Stomach (tissue), 19 donors: ENCODE results near the gene SSTR3. TPM values are rescaled to one million over a fixed set of nuclear protein-coding genes. Genes with fewer than 3 reads are reported as not detected.

Source experiments
- DNase-seq, 2 donors: peaks; one replicate each; pipeline versions ENCODE4 v3.0.0 to v3.0.0-alpha.2; 2013 to 2019
- H3K27ac ChIP-seq, 5 donors: fragments of 200-600 bp in 4 of 5; sonication (generic) in 4 of 5; one replicate each; pipeline ENCODE4 v1.5.1; 2013 to 2019; ENCODE audit warnings: mild to moderate bottlenecking in 1 of 5, moderate library complexity in 1 of 5
- H3K27me3 ChIP-seq, 3 donors: fragments of 200-600 bp; sonication (generic); one replicate each; pipeline ENCODE4 v1.5.1; 2017 to 2019; ENCODE audit warnings: mixed run types in 1 of 3
- H3K36me3 ChIP-seq, 4 donors: fragments of 200-600 bp; sonication (generic); 1 replicate in 3 of 4; 2 replicates in 1 of 4; pipeline ENCODE4 v1.5.1; 2016 to 2019
- H3K4me1 ChIP-seq, 4 donors: fragments of 200-600 bp; sonication (generic); one replicate each; pipeline ENCODE4 v1.5.1; 2016 to 2019
- H3K4me3 ChIP-seq, 4 donors: fragments of 200-600 bp; sonication (generic) in 3 of 4; one replicate each; pipeline ENCODE4 v1.5.1; 2016 to 2019; ENCODE audit warnings: mild to moderate bottlenecking in 1 of 4
- H3K9me3 ChIP-seq, 4 donors: fragments of 200-600 bp; sonication (generic); one replicate each; pipeline ENCODE4 v1.5.1; 2016 to 2019
- CTCF ChIP-seq, 7 experiments: fragments of 450-650 bp in 4 of 7; fragments of 200-600 bp in 3 of 7; sonication (generic) in 3 of 7; IDR thresholded peaks; one replicate each; pipeline ENCODE4 v1.5.1; 2016 to 2019; ENCODE audit warnings: antibody characterized with exemption in 7 of 7, control low read depth in 2 of 7, mild to moderate bottlenecking in 1 of 7
- EP300 ChIP-seq: sonication (generic); formaldehyde crosslinking; IDR thresholded peaks from one replicate; pipeline ENCODE4 v1.6.1; 2017; ENCODE audit warnings: antibody characterized with exemption
- POLR2A ChIP-seq, 4 donors: fragments of 450-650 bp; IDR thresholded peaks; one replicate each; pipeline ENCODE4 v1.6.1; 2016; ENCODE audit warnings: antibody characterized with exemption in 4 of 4, control low read depth in 2 of 4, mild to moderate bottlenecking in 1 of 4, moderate library complexity in 1 of 4
- POLR2AphosphoS5 ChIP-seq, 3 donors: sonication (generic); formaldehyde crosslinking; IDR thresholded peaks; one replicate each; pipeline ENCODE4 v1.6.1; 2016; ENCODE audit warnings: antibody characterized with exemption in 3 of 3
- WGBS, 5 donors: extraction: QIAGEN DNeasy Blood & Tissue Kit in 3 of 5; methylation state at CpG; one replicate each; pipeline versions ENCODE4 v1.1.5 to v1.1.7; 2013 to 2018; 5-methylcytosine and 5-hydroxymethylcytosine counted together
- intact Hi-C: fragments of 100-400 bp; cut with DNase I; formaldehyde crosslinking; loops from one replicate; pipeline ENCODE4 v1.15.1; 2023; ENCODE audit warnings: low total_unique reads
- long read RNA-seq, 10 donors: transcript quantifications; one replicate each; lab custom pipeline, GENCODE V29; 2026
- polyA plus RNA-seq, 3 donors: library from polyadenylated mRNA; stranded (reverse); fragments of 200-250 nt; gene quantifications; one replicate each; pipeline ENCODE4 v1.2.3, GENCODE V29; 2013
- total RNA-seq, 5 donors: library from RNA; depleted of rRNA; stranded (reverse); fragments of >200 nt; gene quantifications; one replicate each; pipeline versions ENCODE4 v1.1.0 to v1.2.3, GENCODE V29; 2014 to 2016
- donor health status: healthy with polysubstance abuse.
- donor health status: Bipolar disorder and iron deficiency.
- donor health status: healthy.

Gene SSTR3
- under 1 TPM in 1 of 5 donors, not detected in 4; 0.37 TPM for total RNA-seq
- under 1 TPM in 2 of 3 donors, not detected in 1; 0.05 to 0.12 TPM for polyA plus RNA-seq
- long read RNA-seq, donor 1: 0 reads
- long read RNA-seq, donor 2: 0 reads
- long read RNA-seq, donor 3: 0 reads
- long read RNA-seq, donor 4: 0 reads
- long read RNA-seq, donor 5: 0 reads
- long read RNA-seq, donor 6: 0 reads
- long read RNA-seq, donor 7: 0 reads
- long read RNA-seq, donor 8: 0 reads
- long read RNA-seq, donor 9: 0 reads
- long read RNA-seq, donor 10: 0 reads

- H3K9me3 ChIP-seq: no peaks in the 10 kb centered on the region
- DNase-seq: peak in 1 of 2 donors; percentile 77
- TF ChIP-seq EP300: no peak
- TF ChIP-seq POLR2A (IDR thresholded peaks at IDR 0.05): no peak
- TF ChIP-seq CTCF (IDR thresholded peaks at IDR 0.05): no peak
- no peak for TF ChIP-seq POLR2AphosphoS5 (IDR thresholded peaks at IDR 0.05)
- peaks cover 0 to 40% (median 9%) of the 10 kb centered on the region in 3 donors for H3K27me3 ChIP-seq
- no peaks in the 10 kb centered on the region for H3K4me1 ChIP-seq
- no peak within 1 kb of the TSS for H3K4me3 ChIP-seq
- intact Hi-C loops: no loop called here
- 20 to 26% (median 23%) methylated on average over 14 to 23 of the region's 23 CpGs for WGBS, 5 donors
- H3K27ac ChIP-seq: no peak within 1 kb of the TSS
- H3K36me3 ChIP-seq: no peaks in the 10 kb centered on the region
Observed at GRCh38 chr22:37212174-37212906, at the start of gene SSTR3. Gene SSTR3, minus strand, starts transcription at chr22:37212477. Its CDS starts 4,674 bp downstream, at chr22:37207803.

- H3K27me3 ChIP-seq: peaks cover 0 to 72% (median 45%) of the 10 kb centered on the region in 3 donors
- WGBS, 5 donors: 22 to 25% (median 24%) methylated on average over 14 of the region's 14 CpGs
- H3K4me3 ChIP-seq: no peak overlapping the region
- H3K9me3 ChIP-seq: peaks cover 11 to 21% (median 19%) of the 10 kb centered on the region in 4 donors
- no peaks in the 10 kb centered on the region for H3K36me3 ChIP-seq
- peak in 5 of 7 experiments; percentile 69 to 91 (median 85) for TF ChIP-seq CTCF (IDR thresholded peaks at IDR 0.05)
- TF ChIP-seq POLR2A (IDR thresholded peaks at IDR 0.05): no peak
- peaks cover 0 to 15% (median 0%) of the 10 kb centered on the region in 4 donors for H3K4me1 ChIP-seq
- intact Hi-C loops: no loop called here
- no peak overlapping the region for H3K27ac ChIP-seq
- DNase-seq: peak; percentile 67 to 80
Observed at GRCh38 chr22:37260901-37261336, 48.6 kb upstream of the SSTR3 start.

GRCh38 chr22:37260155-37260795, 48.0 kb upstream of the SSTR3 start:
- H3K27ac ChIP-seq: no peak overlapping the region
- intact Hi-C loops: no loop called here

More at GRCh38 chr22:37260155-37260795, 48.0 kb upstream of the SSTR3 start:
- Histone ChIP-seq H3K36me3 (no peaks in the 10 kb centered on the region), H3K4me1 (peaks cover 0 to 15% (median 0%) of the 10 kb centered on the region in 4 donors), H3K27me3 (peaks cover 3 to 76% (median 46%) of the 10 kb centered on the region in 3 donors), H3K4me3 (no peak overlapping the region), H3K9me3 (peaks cover 11 to 19% (median 19%) of the 10 kb centered on the region in 4 donors)
- no peak for DNase-seq
- 53 to 69% (median 67%) methylated on average over 15 of the region's 15 CpGs for WGBS, 5 donors
- TF ChIP-seq CTCF (IDR thresholded peaks at IDR 0.05) (no peak), POLR2AphosphoS5 (IDR thresholded peaks at IDR 0.05) (no peak), POLR2A (IDR thresholded peaks at IDR 0.05) (no peak), EP300 (no peak)
